ENCODE results near the gene KLHL40. TPM values are rescaled to one million over a fixed set of nuclear protein-coding genes. Genes with fewer than 3 reads are reported as not detected.

KLHL40 gene
- total and polyA plus RNA-seq, 9 of the 15 experiments (the other 6 are each of a cell fraction or from before 2014, with no cell fraction given), result not detected

DNA sequence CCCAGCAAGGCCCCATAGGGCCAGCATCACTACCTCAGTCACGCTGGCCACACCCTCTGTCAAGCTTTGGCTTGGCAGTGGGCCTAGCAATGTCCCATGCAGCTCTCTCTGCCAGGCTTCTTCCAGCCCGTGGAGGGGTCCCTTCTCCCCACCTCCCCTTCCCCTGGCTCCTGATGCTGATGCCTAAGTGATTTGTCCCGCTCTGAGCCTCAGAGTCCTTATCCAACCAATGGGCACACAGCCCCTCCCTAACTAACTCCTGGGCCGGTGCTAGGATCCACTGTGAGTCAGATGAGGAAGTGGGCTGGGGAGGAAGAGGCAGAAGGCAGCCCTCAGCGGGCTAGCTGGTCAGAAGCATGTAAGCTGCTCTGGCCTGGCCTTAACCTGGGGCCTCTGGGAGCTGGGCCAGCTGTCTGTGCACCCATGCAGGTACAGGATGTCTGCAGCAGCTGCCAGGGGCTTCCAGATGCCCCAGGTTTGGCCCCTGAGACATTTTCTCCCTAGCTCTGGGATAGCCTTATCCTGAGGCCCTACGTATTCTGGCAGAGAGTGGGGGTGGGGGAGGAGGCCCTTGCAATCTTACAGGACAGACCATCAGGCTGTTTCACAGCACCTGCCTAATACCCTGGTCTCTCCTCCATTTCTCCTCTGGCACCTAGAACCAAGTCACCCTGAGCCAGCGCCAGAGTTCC lies 32.6 kb upstream of the KLHL40 start (continued):
- TF ChIP-seq USF2 (CRISPR knock-in tag; IDR thresholded peaks at IDR 0.05) (no peak), ZNF561 (CRISPR knock-in tag; conservative IDR thresholded peaks at IDR 0.05) (no peak), MNT (conservative IDR thresholded peaks at IDR 0.05) (no peak), MAX (CRISPR knock-in tag; IDR thresholded peaks at IDR 0.05) (peak; percentile 14; the same call in 1 of the 2 replicates), SUPT5H (IDR thresholded peaks at IDR 0.05) (peak; percentile 80), MTA3 (IDR thresholded peaks at IDR 0.05; ENCODE audit: borderline replicate concordance) (peak; percentile 52; the same call in 1 of the 2 replicates), NRF1 (conservative IDR thresholded peaks at IDR 0.05 in 1 of 2, IDR thresholded peaks at IDR 0.05 in 1 of 2) (peak; percentile 39 to 62; a peak in 2 of 4 replicates), LARP7 (IDR thresholded peaks at IDR 0.05) (no peak)
- TF ChIP-seq, protein P1, sequence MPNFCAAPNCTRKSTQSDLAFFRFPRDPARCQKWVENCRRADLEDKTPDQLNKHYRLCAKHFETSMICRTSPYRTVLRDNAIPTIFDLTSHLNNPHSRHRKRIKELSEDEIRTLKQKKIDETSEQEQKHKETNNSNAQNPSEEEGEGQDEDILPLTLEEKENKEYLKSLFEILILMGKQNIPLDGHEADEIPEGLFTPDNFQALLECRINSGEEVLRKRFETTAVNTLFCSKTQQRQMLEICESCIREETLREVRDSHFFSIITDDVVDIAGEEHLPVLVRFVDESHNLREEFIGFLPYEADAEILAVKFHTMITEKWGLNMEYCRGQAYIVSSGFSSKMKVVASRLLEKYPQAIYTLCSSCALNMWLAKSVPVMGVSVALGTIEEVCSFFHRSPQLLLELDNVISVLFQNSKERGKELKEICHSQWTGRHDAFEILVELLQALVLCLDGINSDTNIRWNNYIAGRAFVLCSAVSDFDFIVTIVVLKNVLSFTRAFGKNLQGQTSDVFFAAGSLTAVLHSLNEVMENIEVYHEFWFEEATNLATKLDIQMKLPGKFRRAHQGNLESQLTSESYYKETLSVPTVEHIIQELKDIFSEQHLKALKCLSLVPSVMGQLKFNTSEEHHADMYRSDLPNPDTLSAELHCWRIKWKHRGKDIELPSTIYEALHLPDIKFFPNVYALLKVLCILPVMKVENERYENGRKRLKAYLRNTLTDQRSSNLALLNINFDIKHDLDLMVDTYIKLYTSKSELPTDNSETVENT (CRISPR knock-in tag; IDR thresholded peaks at IDR 0.05), result peak; percentile 73; the same call in 1 of the 2 replicates
- TF ChIP-seq, protein P2, sequence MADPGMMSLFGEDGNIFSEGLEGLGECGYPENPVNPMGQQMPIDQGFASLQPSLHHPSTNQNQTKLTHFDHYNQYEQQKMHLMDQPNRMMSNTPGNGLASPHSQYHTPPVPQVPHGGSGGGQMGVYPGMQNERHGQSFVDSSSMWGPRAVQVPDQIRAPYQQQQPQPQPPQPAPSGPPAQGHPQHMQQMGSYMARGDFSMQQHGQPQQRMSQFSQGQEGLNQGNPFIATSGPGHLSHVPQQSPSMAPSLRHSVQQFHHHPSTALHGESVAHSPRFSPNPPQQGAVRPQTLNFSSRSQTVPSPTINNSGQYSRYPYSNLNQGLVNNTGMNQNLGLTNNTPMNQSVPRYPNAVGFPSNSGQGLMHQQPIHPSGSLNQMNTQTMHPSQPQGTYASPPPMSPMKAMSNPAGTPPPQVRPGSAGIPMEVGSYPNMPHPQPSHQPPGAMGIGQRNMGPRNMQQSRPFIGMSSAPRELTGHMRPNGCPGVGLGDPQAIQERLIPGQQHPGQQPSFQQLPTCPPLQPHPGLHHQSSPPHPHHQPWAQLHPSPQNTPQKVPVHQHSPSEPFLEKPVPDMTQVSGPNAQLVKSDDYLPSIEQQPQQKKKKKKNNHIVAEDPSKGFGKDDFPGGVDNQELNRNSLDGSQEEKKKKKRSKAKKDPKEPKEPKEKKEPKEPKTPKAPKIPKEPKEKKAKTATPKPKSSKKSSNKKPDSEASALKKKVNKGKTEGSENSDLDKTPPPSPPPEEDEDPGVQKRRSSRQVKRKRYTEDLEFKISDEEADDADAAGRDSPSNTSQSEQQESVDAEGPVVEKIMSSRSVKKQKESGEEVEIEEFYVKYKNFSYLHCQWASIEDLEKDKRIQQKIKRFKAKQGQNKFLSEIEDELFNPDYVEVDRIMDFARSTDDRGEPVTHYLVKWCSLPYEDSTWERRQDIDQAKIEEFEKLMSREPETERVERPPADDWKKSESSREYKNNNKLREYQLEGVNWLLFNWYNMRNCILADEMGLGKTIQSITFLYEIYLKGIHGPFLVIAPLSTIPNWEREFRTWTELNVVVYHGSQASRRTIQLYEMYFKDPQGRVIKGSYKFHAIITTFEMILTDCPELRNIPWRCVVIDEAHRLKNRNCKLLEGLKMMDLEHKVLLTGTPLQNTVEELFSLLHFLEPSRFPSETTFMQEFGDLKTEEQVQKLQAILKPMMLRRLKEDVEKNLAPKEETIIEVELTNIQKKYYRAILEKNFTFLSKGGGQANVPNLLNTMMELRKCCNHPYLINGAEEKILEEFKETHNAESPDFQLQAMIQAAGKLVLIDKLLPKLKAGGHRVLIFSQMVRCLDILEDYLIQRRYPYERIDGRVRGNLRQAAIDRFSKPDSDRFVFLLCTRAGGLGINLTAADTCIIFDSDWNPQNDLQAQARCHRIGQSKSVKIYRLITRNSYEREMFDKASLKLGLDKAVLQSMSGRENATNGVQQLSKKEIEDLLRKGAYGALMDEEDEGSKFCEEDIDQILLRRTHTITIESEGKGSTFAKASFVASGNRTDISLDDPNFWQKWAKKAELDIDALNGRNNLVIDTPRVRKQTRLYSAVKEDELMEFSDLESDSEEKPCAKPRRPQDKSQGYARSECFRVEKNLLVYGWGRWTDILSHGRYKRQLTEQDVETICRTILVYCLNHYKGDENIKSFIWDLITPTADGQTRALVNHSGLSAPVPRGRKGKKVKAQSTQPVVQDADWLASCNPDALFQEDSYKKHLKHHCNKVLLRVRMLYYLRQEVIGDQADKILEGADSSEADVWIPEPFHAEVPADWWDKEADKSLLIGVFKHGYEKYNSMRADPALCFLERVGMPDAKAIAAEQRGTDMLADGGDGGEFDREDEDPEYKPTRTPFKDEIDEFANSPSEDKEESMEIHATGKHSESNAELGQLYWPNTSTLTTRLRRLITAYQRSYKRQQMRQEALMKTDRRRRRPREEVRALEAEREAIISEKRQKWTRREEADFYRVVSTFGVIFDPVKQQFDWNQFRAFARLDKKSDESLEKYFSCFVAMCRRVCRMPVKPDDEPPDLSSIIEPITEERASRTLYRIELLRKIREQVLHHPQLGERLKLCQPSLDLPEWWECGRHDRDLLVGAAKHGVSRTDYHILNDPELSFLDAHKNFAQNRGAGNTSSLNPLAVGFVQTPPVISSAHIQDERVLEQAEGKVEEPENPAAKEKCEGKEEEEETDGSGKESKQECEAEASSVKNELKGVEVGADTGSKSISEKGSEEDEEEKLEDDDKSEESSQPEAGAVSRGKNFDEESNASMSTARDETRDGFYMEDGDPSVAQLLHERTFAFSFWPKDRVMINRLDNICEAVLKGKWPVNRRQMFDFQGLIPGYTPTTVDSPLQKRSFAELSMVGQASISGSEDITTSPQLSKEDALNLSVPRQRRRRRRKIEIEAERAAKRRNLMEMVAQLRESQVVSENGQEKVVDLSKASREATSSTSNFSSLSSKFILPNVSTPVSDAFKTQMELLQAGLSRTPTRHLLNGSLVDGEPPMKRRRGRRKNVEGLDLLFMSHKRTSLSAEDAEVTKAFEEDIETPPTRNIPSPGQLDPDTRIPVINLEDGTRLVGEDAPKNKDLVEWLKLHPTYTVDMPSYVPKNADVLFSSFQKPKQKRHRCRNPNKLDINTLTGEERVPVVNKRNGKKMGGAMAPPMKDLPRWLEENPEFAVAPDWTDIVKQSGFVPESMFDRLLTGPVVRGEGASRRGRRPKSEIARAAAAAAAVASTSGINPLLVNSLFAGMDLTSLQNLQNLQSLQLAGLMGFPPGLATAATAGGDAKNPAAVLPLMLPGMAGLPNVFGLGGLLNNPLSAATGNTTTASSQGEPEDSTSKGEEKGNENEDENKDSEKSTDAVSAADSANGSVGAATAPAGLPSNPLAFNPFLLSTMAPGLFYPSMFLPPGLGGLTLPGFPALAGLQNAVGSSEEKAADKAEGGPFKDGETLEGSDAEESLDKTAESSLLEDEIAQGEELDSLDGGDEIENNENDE (IDR thresholded peaks at IDR 0.05; ENCODE audit: low read depth, low read length), result no peak
